ENCODE results near the gene RNF40. TPM values are rescaled to one million over a fixed set of nuclear protein-coding genes. Genes with fewer than 3 reads are reported as not detected.

RNF40 gene
- total and polyA plus RNA-seq, 2 of the 8 experiments (the other 6 are each of a cell fraction or from before 2014, with no cell fraction given), result 38.5 to 68.7 TPM

DNA sequence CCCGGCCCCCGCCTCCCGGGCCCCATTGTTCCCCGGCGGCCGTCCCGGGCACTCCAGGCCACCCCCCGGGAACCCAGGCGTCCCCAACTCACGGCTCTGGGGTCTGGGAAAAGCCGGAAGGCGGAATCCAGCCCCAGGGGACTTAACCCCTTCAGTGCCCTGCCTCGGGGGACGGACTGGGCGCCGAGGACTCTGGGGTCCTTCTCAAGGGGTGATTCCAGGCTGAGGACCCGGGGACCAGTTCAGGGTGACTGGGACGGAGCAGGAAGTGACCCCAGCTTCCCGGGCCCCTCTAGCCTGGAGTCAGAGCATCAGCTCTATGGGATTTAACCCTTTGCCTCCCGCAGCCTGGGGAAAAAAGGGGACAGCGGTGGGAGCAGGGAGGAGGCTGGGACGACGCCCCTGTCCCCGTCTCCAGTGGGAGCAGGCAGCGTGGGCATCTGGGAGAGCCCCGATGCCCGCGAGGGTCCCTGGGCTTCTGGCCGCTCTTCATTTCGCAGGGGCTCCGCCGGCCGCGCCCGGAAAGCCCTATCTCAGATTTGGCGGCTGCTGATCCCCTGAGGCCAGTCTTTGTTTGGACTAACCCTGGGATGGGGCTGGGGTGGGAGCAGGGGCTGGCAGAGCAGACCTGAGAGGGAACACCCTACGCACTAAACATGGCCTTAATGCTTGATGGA is 25.0 kb downstream of the RNF40 start, which contains the start of gene ZNF629 (continued):
- TF ChIP-seq KDM5A (IDR thresholded peaks at IDR 0.05; ENCODE audit: low read length) (no peak), NANOG (IDR thresholded peaks at IDR 0.05; ENCODE audit: insufficient read depth, low read depth, low read length, poor library complexity, severe bottlenecking) (no peak), SUZ12 (IDR thresholded peaks at IDR 0.05; ENCODE audit: low read length) (no peak), JUND (IDR thresholded peaks at IDR 0.05; ENCODE audit: low read length) (0 out of 2 replicates have a peak, but pooled peaks have one; percentile 17), RBBP5 (IDR thresholded peaks at IDR 0.05; ENCODE audit: borderline replicate concordance, low read depth, low read length) (no peak), ZNF274 (IDR thresholded peaks at IDR 0.05; ENCODE audit: borderline replicate concordance, extremely low read depth, low read length) (no peak), EZH2 (IDR thresholded peaks at IDR 0.05; ENCODE audit: low read depth, low read length, severe bottlenecking) (no peak), PHF8 (conservative IDR thresholded peaks at IDR 0.05; ENCODE audit: low read depth, low read length) (peak; percentile 66; the same call in 1 of the 2 replicates), CHD1 (IDR thresholded peaks at IDR 0.05; ENCODE audit: low read depth, low read length) (no peak), CEBPB (IDR thresholded peaks at IDR 0.05; ENCODE audit: low read depth, low read length) (no peak), CTBP2 (IDR thresholded peaks at IDR 0.05; ENCODE audit: borderline replicate concordance, insufficient read depth, insufficient read length, low read length) (no peak), CHD2 (IDR thresholded peaks at IDR 0.05; ENCODE audit: low read length) (no peak), FOSL1 (IDR thresholded peaks at IDR 0.05; ENCODE audit: insufficient read depth, low read depth, low read length) (no peak), EP300 (IDR thresholded peaks at IDR 0.05; ENCODE audit: borderline replicate concordance in 1 of 2, low read depth in 2 of 2, low read length in 2 of 2) (0 out of 3 replicates have a peak, but pooled peaks of 1 of the 2 experiments have one; percentile 11), BCL11A (IDR thresholded peaks at IDR 0.05; ENCODE audit: low read depth in 2 of 2, low read length in 2 of 2) (no peak), TEAD4 (IDR thresholded peaks at IDR 0.05; ENCODE audit: low read depth, low read length) (no peak)
- TF ChIP-seq, protein P1, sequence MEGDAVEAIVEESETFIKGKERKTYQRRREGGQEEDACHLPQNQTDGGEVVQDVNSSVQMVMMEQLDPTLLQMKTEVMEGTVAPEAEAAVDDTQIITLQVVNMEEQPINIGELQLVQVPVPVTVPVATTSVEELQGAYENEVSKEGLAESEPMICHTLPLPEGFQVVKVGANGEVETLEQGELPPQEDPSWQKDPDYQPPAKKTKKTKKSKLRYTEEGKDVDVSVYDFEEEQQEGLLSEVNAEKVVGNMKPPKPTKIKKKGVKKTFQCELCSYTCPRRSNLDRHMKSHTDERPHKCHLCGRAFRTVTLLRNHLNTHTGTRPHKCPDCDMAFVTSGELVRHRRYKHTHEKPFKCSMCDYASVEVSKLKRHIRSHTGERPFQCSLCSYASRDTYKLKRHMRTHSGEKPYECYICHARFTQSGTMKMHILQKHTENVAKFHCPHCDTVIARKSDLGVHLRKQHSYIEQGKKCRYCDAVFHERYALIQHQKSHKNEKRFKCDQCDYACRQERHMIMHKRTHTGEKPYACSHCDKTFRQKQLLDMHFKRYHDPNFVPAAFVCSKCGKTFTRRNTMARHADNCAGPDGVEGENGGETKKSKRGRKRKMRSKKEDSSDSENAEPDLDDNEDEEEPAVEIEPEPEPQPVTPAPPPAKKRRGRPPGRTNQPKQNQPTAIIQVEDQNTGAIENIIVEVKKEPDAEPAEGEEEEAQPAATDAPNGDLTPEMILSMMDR (IDR thresholded peaks at IDR 0.05; ENCODE audit: control extremely low read depth in 1 of 3, insufficient read depth in 1 of 3, low read depth in 1 of 3, low read length in 3 of 3), result peak in 1 of 3 experiments; percentile 17; a peak in 1 of 4 replicates

Measured in H1 (cell line).